HepG2 (cell line): ENCODE data around the gene IFI27.

Experiments used
- SUZ12 ChIP-seq: fragments of 150-350 bp; IDR thresholded peaks from 2 replicates; pipeline ENCODE4 v1.6.1; 2014; ENCODE audit warnings: low read depth, low read length
- ZNF24 ChIP-seq: fragments of 450-650 bp; IDR thresholded peaks from 2 replicates; pipeline ENCODE4 v1.6.1; 2017; ENCODE audit warnings: antibody characterized with exemption, mild to moderate bottlenecking

DNA sequence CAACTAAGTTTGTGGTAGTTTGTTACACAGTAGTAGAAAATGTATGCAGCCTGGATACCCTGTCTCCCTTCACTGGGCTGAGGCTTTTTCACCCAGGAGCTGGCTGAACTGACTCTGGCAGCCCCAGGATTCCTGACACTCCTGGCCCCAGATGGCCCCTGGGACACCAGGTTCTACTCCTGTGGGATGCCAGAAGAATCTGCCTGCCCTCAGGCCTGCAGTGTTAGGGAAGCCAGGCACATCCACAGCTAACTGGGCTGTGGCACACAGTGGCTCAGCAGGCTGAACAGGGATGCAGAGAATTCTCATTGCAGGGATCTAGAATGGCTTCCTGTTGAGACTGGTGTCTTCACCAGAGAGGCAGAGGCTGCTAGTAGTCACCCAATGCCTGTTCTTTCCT, 8.5 kb downstream of the IFI27 start:
- TF ChIP-seq ZNF24 (no peak), SUZ12 (no peak)
